TTC549 (cell line): Measurements from ENCODE around the gene TMEM129.
"Not testable (repeated sequence)": the region's sequence is repeated elsewhere in the genome, so short reads cannot be mapped to it uniquely, and the experiment has no call there.

Source experiments
- FAIRE-seq: peaks from 2 replicates; lab custom pipeline; 2012; peaks lifted over from hg19 to GRCh38; lab: Jason Lieb, UNC

The TMEM129 gene

GRCh38 chr4:1693131-1693896 lies 27.8 kb downstream of the TMEM129 start:
- FAIRE-seq: no peak

GRCh38 chr4:1691737-1692373 lies 29.3 kb downstream of the TMEM129 start:
- FAIRE-seq: no peak

GRCh38 chr4:1690698-1691097 lies 30.4 kb downstream of the TMEM129 start:
- FAIRE-seq: no peak

- FAIRE-seq: no peak
Observed at GRCh38 chr4:1686440-1687036, 34.6 kb downstream of the TMEM129 start.

- FAIRE-seq: no peak
Observed at GRCh38 chr4:1685235-1686150, 35.6 kb downstream of the TMEM129 start.

- no peak for FAIRE-seq
Observed at GRCh38 chr4:1684506-1685234, 36.5 kb downstream of the TMEM129 start.

- FAIRE-seq: no peak
Observed at GRCh38 chr4:1683736-1684505, 37.2 kb downstream of the TMEM129 start, which contains the start of gene FAM53A. Gene FAM53A, minus strand, starts transcription at chr4:1684313. Its CDS starts 15,572 bp downstream, at chr4:1668741.

- no peak for FAIRE-seq
Observed at GRCh38 chr4:1683261-1683735, 37.8 kb downstream of the TMEM129 start.

GRCh38 chr4:1682860-1683259 lies 38.3 kb downstream of the TMEM129 start:
- FAIRE-seq: no peak

GRCh38 chr4:1678244-1678643 lies 42.9 kb downstream of the TMEM129 start:
- no peak for FAIRE-seq

GRCh38 chr4:1676605-1677525 lies 44.3 kb downstream of the TMEM129 start:
- no peak for FAIRE-seq

GRCh38 chr4:1675802-1676137 lies 45.4 kb downstream of the TMEM129 start:
- FAIRE-seq: no peak

- no peak for FAIRE-seq
Observed at GRCh38 chr4:1675136-1675801, 45.9 kb downstream of the TMEM129 start.

- no peak for FAIRE-seq
Observed at GRCh38 chr4:1674682-1675081, 46.4 kb downstream of the TMEM129 start.

GRCh38 chr4:1673671-1674070 lies 47.5 kb downstream of the TMEM129 start:
- no peak for FAIRE-seq

GRCh38 chr4:1671011-1671410 lies 50.1 kb downstream of the TMEM129 start:
- not testable (repeated sequence) for FAIRE-seq

- no peak for FAIRE-seq
Observed at GRCh38 chr4:1670279-1670678, 50.8 kb downstream of the TMEM129 start.

GRCh38 chr4:1669850-1670249 lies 51.3 kb downstream of the TMEM129 start:
- FAIRE-seq: no peak

GRCh38 chr4:1669270-1669669 lies 51.9 kb downstream of the TMEM129 start:
- FAIRE-seq: no peak
